Ishikawa (cell line): Measurements from ENCODE around the gene CNIH2.

Experiments used
- CEBPB ChIP-seq: IDR thresholded peaks from 2 replicates; pipeline ENCODE4 v1.6.1; 2012
- CREB1 ChIP-seq: IDR thresholded peaks from 2 replicates; pipeline ENCODE4 v1.6.1; 2012; ENCODE audit warnings: low read depth
- EGR1 ChIP-seq: IDR thresholded peaks from 2 replicates; pipeline ENCODE4 v1.6.1; 2012
- EP300 ChIP-seq: IDR thresholded peaks from 2 replicates; pipeline ENCODE4 v1.6.1; 2012; ENCODE audit warnings: borderline replicate concordance
- FOXM1 ChIP-seq: IDR thresholded peaks from 2 replicates; pipeline ENCODE4 v1.6.1; 2012; ENCODE audit warnings: low read depth, borderline replicate concordance
- MAX ChIP-seq: IDR thresholded peaks from 2 replicates; pipeline ENCODE4 v1.6.1; 2012
- NFIC ChIP-seq: IDR thresholded peaks from 2 replicates; pipeline ENCODE4 v1.6.1; 2012
- RAD21 ChIP-seq: IDR thresholded peaks from 2 replicates; pipeline ENCODE4 v1.6.1; 2012; ENCODE audit warnings: low read depth
- REST ChIP-seq: IDR thresholded peaks from 2 replicates; pipeline ENCODE4 v1.6.1; 2012; ENCODE audit warnings: low read depth, mild to moderate bottlenecking
- TAF1 ChIP-seq: IDR thresholded peaks from 2 replicates; pipeline ENCODE4 v1.6.1; 2012; ENCODE audit warnings: low read depth, mild to moderate bottlenecking
- TCF12 ChIP-seq: IDR thresholded peaks from 2 replicates; pipeline ENCODE4 v1.6.1; 2012; ENCODE audit warnings: low read depth
- TEAD4 ChIP-seq: IDR thresholded peaks from 2 replicates; pipeline ENCODE4 v1.6.1; 2012
- USF1 ChIP-seq: IDR thresholded peaks from 2 replicates; pipeline ENCODE4 v1.6.1; 2012
- YY1 ChIP-seq: IDR thresholded peaks from 2 replicates; pipeline ENCODE4 v1.6.1; 2012; ENCODE audit warnings: low read depth
- ZBTB7A ChIP-seq: IDR thresholded peaks from 2 replicates; pipeline ENCODE4 v1.6.1; 2012; ENCODE audit warnings: low read depth

Gene CNIH2

GRCh38 chr11:66239511-66239910 lies 38.5 kb upstream of the CNIH2 start:
- no peak for TF ChIP-seq FOXM1
- TF ChIP-seq MAX = no peak
- TF ChIP-seq ZBTB7A = no peak
- no peak for TF ChIP-seq TEAD4
- TF ChIP-seq TCF12 = no peak
- TF ChIP-seq EGR1 = no peak
- no peak for TF ChIP-seq EP300

GRCh38 chr11:66239998-66240780 lies 37.8 kb upstream of the CNIH2 start:
- no peak for TF ChIP-seq FOXM1
- TF ChIP-seq REST = no peak
- TF ChIP-seq EP300 = no peak

GRCh38 chr11:66240781-66241136 lies 37.2 kb upstream of the CNIH2 start:
- TF ChIP-seq CEBPB (no peak), NFIC (no peak), YY1 (no peak), RAD21 (no peak), USF1 (no peak), FOXM1 (no peak), MAX (no peak), EP300 (no peak), ZBTB7A (no peak), REST (no peak), TCF12 (no peak), CREB1 (no peak), EGR1 (no peak)

GRCh38 chr11:66242095-66242765 lies 35.7 kb upstream of the CNIH2 start:
- no peak for TF ChIP-seq USF1
- no peak for TF ChIP-seq YY1
- TF ChIP-seq NFIC = no peak
- no peak for TF ChIP-seq RAD21
- no peak for TF ChIP-seq EGR1
- TF ChIP-seq TCF12 = no peak
- TF ChIP-seq CEBPB = no peak
- TF ChIP-seq EP300 = no peak
- TF ChIP-seq TAF1 = no peak
- TF ChIP-seq CREB1 = no peak
- no peak for TF ChIP-seq MAX
- TF ChIP-seq REST = no peak
- TF ChIP-seq ZBTB7A = no peak
- TF ChIP-seq FOXM1 = no peak
- TF ChIP-seq TEAD4 = no peak
